PC-9 (cell line): ENCODE results near the gene SLC12A9.

Experiments used
- EZH2 ChIP-seq: fragments of 200-600 bp; sonication (generic); IDR thresholded peaks from 2 replicates; pipeline ENCODE4 v1.8.0; 2017; ENCODE audit warnings: antibody characterized with exemption, low read depth
- TF ChIP-seq, protein P1 (sequence below): fragments of 200-600 bp; sonication (generic); conservative IDR thresholded peaks from 2 replicates; pipeline ENCODE4 v1.6.1; 2017; ENCODE audit warnings: mixed run types, antibody characterized with exemption, mild to moderate bottlenecking, moderate library complexity

DNA sequence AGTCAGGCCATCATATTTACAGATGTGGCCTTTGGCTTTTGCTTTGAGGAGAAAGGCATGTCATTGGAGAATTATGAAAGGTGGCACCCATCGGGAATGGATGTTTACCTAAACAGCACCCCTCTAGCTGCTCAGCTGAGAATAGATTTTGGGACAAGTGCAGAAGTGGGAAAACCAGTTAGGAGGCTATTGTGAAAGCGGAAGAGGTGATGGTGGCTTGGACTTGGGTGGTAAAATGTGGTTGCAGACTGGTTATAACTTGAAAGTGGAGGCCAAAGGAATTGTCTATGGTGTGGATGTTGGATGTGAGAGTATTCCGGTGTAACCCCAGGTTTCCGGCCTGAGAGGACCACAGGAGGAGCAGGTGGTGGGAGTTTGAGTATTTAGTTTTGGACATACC, 5.2 kb upstream of the SLC12A9 start:
- no peak for TF ChIP-seq EZH2
- TF ChIP-seq, protein P1, sequence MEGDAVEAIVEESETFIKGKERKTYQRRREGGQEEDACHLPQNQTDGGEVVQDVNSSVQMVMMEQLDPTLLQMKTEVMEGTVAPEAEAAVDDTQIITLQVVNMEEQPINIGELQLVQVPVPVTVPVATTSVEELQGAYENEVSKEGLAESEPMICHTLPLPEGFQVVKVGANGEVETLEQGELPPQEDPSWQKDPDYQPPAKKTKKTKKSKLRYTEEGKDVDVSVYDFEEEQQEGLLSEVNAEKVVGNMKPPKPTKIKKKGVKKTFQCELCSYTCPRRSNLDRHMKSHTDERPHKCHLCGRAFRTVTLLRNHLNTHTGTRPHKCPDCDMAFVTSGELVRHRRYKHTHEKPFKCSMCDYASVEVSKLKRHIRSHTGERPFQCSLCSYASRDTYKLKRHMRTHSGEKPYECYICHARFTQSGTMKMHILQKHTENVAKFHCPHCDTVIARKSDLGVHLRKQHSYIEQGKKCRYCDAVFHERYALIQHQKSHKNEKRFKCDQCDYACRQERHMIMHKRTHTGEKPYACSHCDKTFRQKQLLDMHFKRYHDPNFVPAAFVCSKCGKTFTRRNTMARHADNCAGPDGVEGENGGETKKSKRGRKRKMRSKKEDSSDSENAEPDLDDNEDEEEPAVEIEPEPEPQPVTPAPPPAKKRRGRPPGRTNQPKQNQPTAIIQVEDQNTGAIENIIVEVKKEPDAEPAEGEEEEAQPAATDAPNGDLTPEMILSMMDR = no peak
